HepG2 (cell line): ENCODE data around the gene RPL41. TPM values are rescaled to one million over a fixed set of nuclear protein-coding genes. Genes with fewer than 3 reads are reported as not detected.

Source experiments
- ATF4 ChIP-seq, 2 experiments: fragments of 450-650 bp in 1 of 2; sonication (generic) in 1 of 2; formaldehyde crosslinking; IDR thresholded peaks; 2 replicates each; pipeline versions ENCODE4 v1.5.0 to v1.8.0; 2020 to 2022; ENCODE audit warnings: mild to moderate bottlenecking in 1 of 2, missing genetic modification reagents in 1 of 2
- BORCS8-MEF2B ChIP-seq: sonication (generic); formaldehyde crosslinking; IDR thresholded peaks from 2 replicates; pipeline ENCODE4 v1.8.0; 2022; ENCODE audit warnings: mild to moderate bottlenecking, missing genetic modification reagents
- EP300 ChIP-seq, 3 experiments: sonication (generic) in 1 of 3; formaldehyde crosslinking in 1 of 3; IDR thresholded peaks; 2 replicates each; pipeline versions ENCODE4 v1.5.1 to v1.6.1; 2011 to 2020; ENCODE audit warnings: low read depth in 2 of 3, low read length in 2 of 3, borderline replicate concordance in 1 of 3, improper control_type of control experiment in 1 of 3, mild to moderate bottlenecking in 1 of 3, missing genetic modification reagents in 1 of 3, moderate library complexity in 1 of 3
- HIVEP1 ChIP-seq: sonication (generic); formaldehyde crosslinking; IDR thresholded peaks from 2 replicates; pipeline ENCODE4 v1.4.0; 2020; ENCODE audit warnings: mild to moderate bottlenecking, missing genetic modification reagents
- JUN ChIP-seq: sonication (generic); formaldehyde crosslinking; IDR thresholded peaks from 2 replicates; pipeline ENCODE4 v1.4.0; 2020; ENCODE audit warnings: mild to moderate bottlenecking, missing genetic modification reagents
- LRRFIP1 ChIP-seq: sonication (generic); formaldehyde crosslinking; conservative IDR thresholded peaks from 2 replicates; pipeline ENCODE4 v1.4.0; 2020; ENCODE audit warnings: missing genetic modification reagents
- MED13 ChIP-seq: sonication (generic); formaldehyde crosslinking; IDR thresholded peaks from 2 replicates; pipeline ENCODE4 v1.5.0; 2020; ENCODE audit warnings: missing genetic modification reagents
- MLX ChIP-seq: IDR thresholded peaks from 2 replicates; pipeline ENCODE4 v1.6.1; 2016
- NFRKB ChIP-seq: fragments of 450-650 bp; IDR thresholded peaks from 2 replicates; pipeline ENCODE4 v1.6.1; 2017
- SKIL ChIP-seq: sonication (generic); formaldehyde crosslinking; IDR thresholded peaks from 2 replicates; pipeline ENCODE4 v1.8.0; 2022; ENCODE audit warnings: missing genetic modification reagents, mild to moderate bottlenecking, moderate library complexity, borderline replicate concordance
- ZNF546 ChIP-seq: sonication (generic); formaldehyde crosslinking; conservative IDR thresholded peaks from 2 replicates; pipeline ENCODE4 v1.8.1; 2023; ENCODE audit warnings: mild to moderate bottlenecking, missing genetic modification reagents
- polyA plus RNA-seq, 8 experiments: library from polyadenylated mRNA; depleted of rRNA in 3 of 8; stranded (reverse) in 7 of 8; unstranded in 1 of 8; fragments of >200 nt; fragmentation: Illumina TruSeq in 4 of 8; extraction: Trizol in 4 of 8; gene quantifications; 2 replicates each; pipeline versions ENCODE4 v1.2.1 to v1.2.3, GENCODE V29; 2011 to 2016; ENCODE audit warnings: low read depth in 4 of 8, missing spikeins in 1 of 8, mixed read lengths in 1 of 8; ENCODE audit not compliant: insufficient read depth in 1 of 8
- total RNA-seq, 5 experiments: library from RNA; depleted of rRNA; stranded (reverse); fragments of >200 nt; fragmentation: Illumina TruSeq; extraction: Trizol; gene quantifications; 2 replicates each; pipeline ENCODE4 v1.2.3, GENCODE V29; 2016; ENCODE audit warnings: low read depth in 1 of 5
- TF ChIP-seq, protein P1 (sequence below): sonication (generic); formaldehyde crosslinking; IDR thresholded peaks from 2 replicates; pipeline ENCODE4 v1.4.0; 2020; ENCODE audit warnings: missing genetic modification reagents, borderline replicate concordance
- TF ChIP-seq, protein P2 (sequence below): sonication (generic); formaldehyde crosslinking; conservative IDR thresholded peaks from 2 replicates; pipeline ENCODE4 v1.4.0; 2020; ENCODE audit warnings: missing genetic modification reagents

RPL41 gene
- total and polyA plus RNA-seq, 2 of the 13 experiments (the other 11 are each of a cell fraction or from before 2014, with no cell fraction given) = 4,012 to 7,670 TPM

GRCh38 chr12:56081393-56082347, 34.8 kb upstream of the RPL41 start (continued):
- TF ChIP-seq, protein P1, sequence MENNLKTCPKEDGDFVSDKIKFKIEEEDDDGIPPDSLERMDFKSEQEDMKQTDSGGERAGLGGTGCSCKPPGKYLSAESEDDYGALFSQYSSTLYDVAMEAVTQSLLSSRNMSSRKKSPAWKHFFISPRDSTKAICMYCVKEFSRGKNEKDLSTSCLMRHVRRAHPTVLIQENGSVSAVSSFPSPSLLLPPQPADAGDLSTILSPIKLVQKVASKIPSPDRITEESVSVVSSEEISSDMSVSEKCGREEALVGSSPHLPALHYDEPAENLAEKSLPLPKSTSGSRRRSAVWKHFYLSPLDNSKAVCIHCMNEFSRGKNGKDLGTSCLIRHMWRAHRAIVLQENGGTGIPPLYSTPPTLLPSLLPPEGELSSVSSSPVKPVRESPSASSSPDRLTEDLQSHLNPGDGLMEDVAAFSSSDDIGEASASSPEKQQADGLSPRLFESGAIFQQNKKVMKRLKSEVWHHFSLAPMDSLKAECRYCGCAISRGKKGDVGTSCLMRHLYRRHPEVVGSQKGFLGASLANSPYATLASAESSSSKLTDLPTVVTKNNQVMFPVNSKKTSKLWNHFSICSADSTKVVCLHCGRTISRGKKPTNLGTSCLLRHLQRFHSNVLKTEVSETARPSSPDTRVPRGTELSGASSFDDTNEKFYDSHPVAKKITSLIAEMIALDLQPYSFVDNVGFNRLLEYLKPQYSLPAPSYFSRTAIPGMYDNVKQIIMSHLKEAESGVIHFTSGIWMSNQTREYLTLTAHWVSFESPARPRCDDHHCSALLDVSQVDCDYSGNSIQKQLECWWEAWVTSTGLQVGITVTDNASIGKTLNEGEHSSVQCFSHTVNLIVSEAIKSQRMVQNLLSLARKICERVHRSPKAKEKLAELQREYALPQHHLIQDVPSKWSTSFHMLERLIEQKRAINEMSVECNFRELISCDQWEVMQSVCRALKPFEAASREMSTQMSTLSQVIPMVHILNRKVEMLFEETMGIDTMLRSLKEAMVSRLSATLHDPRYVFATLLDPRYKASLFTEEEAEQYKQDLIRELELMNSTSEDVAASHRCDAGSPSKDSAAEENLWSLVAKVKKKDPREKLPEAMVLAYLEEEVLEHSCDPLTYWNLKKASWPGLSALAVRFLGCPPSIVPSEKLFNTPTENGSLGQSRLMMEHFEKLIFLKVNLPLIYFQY (CRISPR knock-in tag) = peak; percentile 94
- TF ChIP-seq LRRFIP1 (no peak), JUN (peak; percentile 83), NFRKB (no peak), MLX (CRISPR knock-in tag) (peak; percentile 98), SKIL (peak; percentile 99), BORCS8-MEF2B (no peak), EP300 (IDR thresholded peaks at IDR 0.05; ENCODE audit: low read depth in 2 of 2, low read length in 2 of 2) (peak; percentile 93 to 97; a peak in 3 of 4 replicates), EP300 (CRISPR knock-in tag; IDR thresholded peaks at IDR 0.05; ENCODE audit: borderline replicate concordance) (peak; percentile 98), HIVEP1 (CRISPR knock-in tag) (no peak; the same call in 1 of the 2 replicates), MED13 (CRISPR knock-in tag) (peak; percentile 88; the same call in 1 of the 2 replicates), ZNF546 (CRISPR knock-in tag) (no peak), ATF4 (CRISPR knock-in tag; IDR thresholded peaks at IDR 0.05) (peak in 1 of 2 experiments; percentile 88; a peak in 2 of 4 replicates)
- TF ChIP-seq, protein P2, sequence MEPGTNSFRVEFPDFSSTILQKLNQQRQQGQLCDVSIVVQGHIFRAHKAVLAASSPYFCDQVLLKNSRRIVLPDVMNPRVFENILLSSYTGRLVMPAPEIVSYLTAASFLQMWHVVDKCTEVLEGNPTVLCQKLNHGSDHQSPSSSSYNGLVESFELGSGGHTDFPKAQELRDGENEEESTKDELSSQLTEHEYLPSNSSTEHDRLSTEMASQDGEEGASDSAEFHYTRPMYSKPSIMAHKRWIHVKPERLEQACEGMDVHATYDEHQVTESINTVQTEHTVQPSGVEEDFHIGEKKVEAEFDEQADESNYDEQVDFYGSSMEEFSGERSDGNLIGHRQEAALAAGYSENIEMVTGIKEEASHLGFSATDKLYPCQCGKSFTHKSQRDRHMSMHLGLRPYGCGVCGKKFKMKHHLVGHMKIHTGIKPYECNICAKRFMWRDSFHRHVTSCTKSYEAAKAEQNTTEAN (CRISPR knock-in tag) = peak; percentile 99
